GM18508 (cell line): Measurements from ENCODE around the gene PPP1CB.
"Not testable (repeated sequence)": the region's sequence is repeated elsewhere in the genome, so short reads cannot be mapped to it uniquely, and the experiment has no call there.

ENCODE experiments used
- ATAC-seq: cut with Tn5 transposase; IDR thresholded peaks from one replicate; pipeline ENCODE4 v1.9.1; 2021; ENCODE audit warnings: moderate number of reproducible peaks; ENCODE audit not compliant: insufficient read depth, unreplicated experiment

Gene PPP1CB

DNA sequence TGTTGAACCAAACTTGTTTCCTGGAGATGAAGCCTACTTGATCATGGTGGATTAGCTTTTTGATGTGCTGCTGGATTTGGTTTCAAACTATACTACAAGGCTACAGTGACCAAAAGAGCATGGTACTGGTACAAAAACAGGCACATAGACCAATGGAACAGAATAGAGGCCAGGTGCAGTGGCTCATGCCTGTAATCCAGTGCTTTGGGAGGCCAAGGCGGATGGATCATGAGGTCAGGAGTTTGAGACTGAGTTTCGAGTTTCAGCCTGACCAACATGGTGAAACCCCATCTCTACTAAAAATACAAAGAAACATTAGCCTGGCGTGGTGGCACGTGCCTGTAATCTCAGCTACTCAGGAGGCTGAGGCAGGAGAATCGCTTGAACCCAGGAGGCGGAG is 9.0 kb upstream of the PPP1CB start:
- ATAC-seq = not testable (repeated sequence)

- no peak for ATAC-seq
Observed at GRCh38 chr2:28745225-28745624, 6.4 kb upstream of the PPP1CB start.

DNA sequence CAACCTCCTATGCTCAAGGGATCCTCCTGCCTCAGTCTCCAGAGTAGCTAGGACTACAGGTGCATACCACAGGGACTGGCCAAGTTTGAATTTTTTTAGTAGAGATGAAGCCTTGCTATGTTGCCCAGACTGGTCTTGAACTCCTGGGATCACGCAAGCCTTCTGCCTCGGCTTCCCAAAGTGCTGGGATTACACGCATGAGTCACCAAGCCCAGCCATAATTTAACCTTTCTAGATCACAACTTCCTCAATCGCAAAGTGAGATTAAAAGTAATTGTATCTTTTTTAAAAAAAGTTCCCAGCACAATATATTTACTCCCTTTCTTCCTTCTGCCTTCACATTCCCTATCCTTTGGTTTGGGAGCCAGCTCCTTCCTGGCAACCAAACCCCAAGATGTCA is 5.8 kb upstream of the PPP1CB start:
- ATAC-seq = no peak

DNA sequence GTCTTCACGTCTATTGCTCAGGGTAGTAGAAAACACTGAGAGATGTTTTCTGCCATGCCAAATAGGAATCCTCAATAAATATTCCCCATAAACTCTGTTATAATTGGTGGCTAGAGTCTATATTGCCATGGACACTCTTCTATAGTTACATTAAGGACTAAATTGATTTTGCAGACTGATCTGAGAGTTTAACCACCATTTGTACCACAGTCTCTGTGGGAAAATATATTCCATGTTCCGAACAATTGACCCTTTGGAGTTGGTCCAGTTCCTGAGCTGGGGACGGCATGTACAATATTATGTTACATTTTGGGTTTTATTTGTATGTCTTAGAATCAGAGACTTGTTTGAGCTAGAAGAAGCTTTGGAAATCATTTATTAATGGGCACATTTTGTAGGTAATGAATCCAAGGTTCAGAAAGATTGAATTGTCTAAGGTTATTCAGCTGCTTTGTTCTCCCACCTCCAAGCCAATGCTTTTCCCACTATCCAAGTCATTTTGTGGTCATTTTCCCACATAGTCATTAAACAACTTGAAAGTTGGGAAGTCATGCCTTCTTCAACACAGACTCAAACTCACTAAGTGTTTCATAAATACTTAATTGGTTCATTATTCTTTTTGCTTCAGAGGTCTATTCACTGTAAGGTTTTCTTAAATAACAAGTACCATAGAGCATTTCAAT is 5.1 kb upstream of the PPP1CB start:
- ATAC-seq = no peak

DNA sequence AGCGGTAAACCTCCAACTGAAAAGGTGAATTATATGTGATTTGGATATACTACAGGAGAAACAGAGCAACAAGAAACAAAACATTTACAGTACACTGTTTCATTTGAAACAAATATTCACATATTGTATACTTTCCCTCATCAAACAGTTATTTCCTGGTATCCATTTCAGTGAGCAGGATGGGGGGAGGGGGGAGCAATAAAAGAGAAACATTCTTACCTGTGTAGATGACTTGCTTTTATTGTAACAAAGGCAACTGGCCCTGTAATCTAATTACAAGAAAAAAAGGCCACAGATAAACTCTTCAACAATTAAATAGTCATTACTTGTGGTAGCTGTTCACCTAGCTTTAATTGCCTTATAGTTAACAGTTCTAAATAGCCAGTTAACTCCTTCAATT is 3.9 kb upstream of the PPP1CB start:
- ATAC-seq = no peak

DNA sequence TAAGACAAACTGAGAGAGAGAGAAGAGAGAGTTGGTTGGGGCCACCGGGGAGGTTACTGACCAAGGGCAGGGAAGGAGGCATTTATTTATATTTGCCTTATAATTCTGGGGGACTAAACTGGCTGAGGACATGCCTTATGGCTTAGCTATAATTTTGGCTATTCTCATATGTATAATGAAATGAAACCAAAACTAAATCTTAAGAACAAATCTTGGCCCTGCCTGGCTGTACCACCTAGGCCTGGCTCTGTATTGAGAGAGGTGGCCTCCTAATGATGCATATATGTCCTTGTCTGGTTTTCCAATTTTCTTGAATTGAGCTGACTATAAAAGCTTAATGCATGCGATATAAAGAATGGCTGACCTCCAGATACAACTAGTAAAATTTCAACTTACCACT is 3.5 kb upstream of the PPP1CB start:
- no peak for ATAC-seq

- ATAC-seq = no peak
Observed at GRCh38 chr2:28748941-28749340, 2.7 kb upstream of the PPP1CB start.

DNA sequence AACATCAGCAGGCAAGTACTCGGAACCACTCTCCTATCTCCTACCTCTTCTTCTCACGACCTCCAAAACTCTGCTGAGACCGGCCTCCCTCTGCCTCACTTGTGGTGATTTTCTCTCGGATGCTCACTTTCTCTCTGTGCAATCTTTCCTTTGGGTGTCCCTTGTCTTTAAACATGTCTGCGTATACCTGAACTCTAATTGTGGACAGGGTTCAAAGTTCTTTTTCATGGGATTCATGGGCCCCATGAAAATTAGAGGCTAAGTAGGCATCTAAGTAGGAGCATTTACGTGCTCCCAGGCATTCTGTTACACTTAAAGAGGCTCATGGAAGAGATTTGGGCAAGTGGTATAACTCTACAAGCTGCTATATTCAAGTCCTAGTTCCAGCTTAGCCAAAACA is 2.1 kb upstream of the PPP1CB start:
- ATAC-seq = no peak

DNA sequence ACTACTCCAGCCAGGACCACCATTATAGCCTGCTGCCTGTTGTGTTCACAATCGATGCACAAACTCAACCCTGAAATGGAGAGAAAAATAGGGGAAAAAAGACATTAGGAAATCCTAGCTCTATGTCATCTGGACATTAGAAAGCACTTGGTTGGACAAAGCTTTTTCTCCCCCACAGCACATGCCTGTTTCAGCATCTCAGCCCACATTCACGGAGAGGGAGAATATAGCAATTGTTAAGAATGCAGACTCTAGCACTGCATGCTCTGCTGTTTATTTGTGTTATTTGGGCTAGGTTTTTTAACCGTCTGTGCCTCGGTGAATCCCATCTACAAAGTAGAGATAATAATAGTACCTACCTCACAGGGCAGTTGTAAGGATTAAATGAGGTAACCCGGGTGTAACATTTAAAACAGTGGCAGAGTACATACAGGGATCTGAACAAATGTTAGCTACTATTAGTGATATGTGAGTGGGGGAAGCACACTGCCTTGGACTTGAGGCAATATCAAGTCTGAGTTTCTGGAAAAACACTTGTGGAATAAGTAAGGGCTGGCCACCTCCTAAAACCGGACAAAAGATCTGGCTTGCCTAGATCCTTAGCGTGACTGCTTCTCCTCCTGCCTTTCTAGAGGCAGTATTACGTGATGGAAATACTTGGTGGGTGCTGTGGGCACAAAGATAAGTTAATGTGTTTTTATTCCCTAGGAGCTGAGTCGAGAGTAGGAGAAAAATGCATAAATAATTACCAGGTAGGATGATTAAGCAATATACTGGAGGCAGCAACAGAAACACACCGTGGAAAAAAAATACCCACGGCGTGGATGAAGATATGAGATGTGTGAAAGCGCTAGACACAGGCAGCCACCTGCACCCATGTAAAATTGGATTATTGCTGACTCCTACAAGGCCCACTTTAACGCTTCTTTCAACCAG is 1.0 kb upstream of the PPP1CB start:
- no peak for ATAC-seq

- ATAC-seq = peak; percentile 5
Observed at GRCh38 chr2:28751956-28752630, 463 bp downstream of the PPP1CB start.

DNA sequence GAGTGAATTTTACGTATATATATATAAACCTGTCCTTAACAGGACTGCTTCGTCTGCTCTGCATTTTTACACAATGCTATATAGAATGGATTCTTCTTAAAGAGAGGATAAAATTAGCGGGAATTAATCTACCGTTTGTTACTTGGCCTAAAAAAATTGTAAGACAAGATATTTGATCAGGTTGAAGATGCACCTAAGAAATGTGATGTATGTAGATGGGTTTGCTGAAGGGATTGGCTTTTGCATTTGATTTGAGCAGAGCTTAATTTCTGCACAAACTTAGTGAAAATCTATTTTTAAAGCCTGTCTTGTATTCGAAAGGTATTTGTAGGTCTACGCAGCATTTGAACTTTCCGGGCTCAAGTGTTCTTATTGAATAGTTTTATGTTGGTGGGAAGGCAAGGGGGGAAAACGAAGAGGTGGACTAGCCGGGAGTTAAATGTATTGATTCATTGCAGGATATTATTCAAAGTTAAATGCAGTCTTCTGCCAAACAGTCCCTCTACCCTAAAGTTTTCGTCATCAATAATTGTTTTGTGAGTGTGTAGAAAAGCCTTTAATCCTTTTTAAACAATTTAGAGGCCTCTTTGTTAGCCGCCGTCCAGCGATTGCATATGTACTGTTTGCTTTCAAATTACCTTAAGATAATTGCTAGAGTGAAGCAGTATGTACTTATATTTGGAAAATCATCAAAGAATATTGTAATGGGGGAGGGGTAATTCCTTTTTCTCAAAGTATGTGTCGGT is 1.2 kb downstream of the PPP1CB start:
- ATAC-seq = no peak

DNA sequence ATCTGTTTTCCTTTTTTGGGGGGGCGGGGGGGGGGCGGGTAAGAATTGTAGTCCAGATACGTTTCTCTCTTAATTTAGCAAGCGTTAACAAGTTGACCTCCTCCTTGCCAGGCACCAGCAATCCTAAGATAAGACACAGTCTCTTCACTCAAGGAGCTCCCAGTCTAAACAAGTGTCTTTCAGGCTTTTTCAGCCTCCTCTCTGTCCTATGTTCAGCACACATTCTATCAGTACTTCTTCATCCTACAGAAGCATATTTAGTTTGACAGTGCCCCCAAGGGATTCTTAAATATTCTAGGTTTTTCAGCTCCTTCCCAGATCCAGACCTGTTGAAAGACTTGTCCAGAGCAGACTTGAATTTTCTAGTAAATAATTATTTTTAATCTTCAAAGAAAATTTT is 2.7 kb downstream of the PPP1CB start:
- ATAC-seq = no peak

DNA sequence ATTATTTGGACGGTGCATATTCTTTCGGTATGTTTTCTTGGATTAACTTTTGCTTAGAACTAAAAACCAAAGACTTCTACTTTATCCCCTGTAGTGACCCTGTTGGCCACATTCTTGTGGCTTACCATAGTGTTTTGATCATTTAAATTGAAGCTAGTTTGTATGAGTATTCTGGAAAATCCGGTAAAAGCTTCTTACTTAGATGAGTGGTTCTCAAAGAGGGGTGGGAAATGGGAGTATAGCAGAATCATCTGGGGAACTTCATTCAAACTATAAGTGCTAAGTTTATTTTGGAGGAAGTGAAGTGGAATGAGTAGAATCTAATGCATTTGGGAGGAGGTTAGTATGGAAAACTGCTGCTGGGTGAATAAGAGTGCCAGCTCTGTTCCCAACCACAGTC is 3.8 kb downstream of the PPP1CB start:
- ATAC-seq = no peak

- ATAC-seq = no peak
Observed at GRCh38 chr2:28758459-28758858, 6.8 kb downstream of the PPP1CB start.

GRCh38 chr2:28761420-28761819 is 9.8 kb downstream of the PPP1CB start:
- ATAC-seq = no peak

DNA sequence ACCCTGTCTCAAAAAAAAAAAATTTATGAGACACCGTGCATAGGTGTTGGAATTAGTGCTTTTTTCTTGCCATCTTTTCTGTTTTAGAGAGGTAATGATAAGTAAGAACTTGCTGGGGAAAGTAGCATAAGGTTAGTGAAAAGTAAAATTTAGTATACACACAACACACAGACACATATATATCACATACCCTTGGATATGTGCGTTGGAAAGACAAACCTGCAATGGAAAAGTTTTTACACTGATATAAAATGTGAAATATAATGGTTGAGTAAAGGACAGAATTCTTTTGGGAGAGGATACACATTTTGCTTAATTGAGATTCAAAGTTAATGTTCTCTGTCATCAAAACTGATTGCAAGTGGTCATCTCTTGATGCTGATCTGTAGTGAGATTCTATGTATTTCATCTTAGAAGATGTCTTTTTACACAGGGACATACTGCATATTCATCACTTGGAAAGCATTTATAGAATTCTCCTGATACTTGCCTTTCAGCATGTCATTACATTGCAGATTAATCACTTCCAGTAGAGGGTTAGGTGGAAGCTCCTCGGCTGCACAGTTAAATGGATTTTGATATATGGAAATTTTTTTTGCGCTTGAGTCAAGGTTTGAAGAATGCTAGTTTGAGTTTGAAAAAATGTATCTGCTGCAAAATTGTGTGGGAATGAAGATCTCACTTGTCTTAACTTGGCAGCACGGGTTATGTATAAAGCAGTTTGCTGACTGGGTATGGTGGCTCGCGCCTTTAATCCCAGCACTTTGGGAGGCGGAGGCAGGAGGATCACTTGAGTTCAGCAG is 13.5 kb downstream of the PPP1CB start:
- ATAC-seq = no peak

GRCh38 chr2:28766070-28766469 is 14.4 kb downstream of the PPP1CB start:
- no peak for ATAC-seq

- ATAC-seq = no peak
Observed at GRCh38 chr2:28767337-28767736, 15.7 kb downstream of the PPP1CB start.

DNA sequence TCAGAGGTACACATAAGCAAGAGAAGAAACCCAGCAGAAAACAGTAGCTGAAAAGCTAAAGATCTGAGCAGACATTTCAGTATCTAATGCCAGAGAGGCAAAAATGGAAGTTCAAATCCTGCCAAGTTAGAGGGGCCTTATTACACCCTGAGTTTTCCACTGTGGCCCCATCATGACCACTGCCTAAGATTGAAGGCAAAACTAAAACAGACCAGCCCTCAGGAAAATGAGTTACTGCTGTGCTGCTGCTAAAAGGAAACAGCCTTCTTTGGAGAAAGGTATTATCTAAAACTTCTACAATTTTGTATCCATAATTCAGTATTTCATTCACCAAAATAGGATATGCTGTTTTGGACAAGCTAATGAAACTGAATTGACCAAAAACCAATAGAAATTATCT is 16.8 kb downstream of the PPP1CB start:
- ATAC-seq = no peak

DNA sequence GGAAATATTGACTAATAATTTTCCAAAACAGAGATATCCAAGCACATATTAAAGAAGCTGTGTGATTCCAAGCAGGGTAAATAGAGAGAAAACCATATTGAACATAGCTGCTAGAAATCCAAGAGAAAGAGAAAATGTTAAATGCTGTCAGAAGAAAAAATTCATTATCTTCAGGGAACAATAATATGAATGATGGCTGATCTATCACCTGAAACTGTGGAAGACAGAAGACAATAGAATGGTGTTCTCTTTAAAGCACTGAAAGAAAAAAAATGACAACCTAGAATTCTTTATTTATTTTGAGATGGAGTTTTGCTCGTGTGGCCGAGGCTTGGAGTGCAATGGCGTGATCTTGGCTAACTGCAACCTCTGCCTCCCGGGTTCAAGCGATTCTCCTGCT is 17.3 kb downstream of the PPP1CB start:
- ATAC-seq = no peak
